Heart left ventricle (tissue), 16 donors: ENCODE data around the gene TTC8. TPM values are rescaled to one million over a fixed set of nuclear protein-coding genes. Genes with fewer than 3 reads are reported as not detected.

Experiments
- ATAC-seq, 4 donors: fragments of 200-7000 bp; cut with Tn5 transposase; one replicate each; pipeline ENCODE4 v1.9.1; 2020 to 2022; ENCODE audit warnings: moderate library complexity in 4 of 4, mild to moderate bottlenecking in 3 of 4, moderate number of reproducible peaks in 1 of 4
- DNase-seq, 5 donors: peaks; one replicate each; pipeline ENCODE4 v3.0.0-alpha.2; 2020
- H3K27ac ChIP-seq, 12 donors: fragments of 200-600 bp; sonication (generic) in 4 of 12; one replicate each; pipeline versions ENCODE4 v1.5.0 to v1.8.0; 2016 to 2022; ENCODE audit warnings: mild to moderate bottlenecking in 2 of 12
- H3K27me3 ChIP-seq, 9 donors: fragments of 200-600 bp; sonication (generic) in 2 of 9; one replicate each; pipeline versions ENCODE4 v1.5.1 to v1.8.0; 2016 to 2022; ENCODE audit warnings: mild to moderate bottlenecking in 3 of 9
- H3K36me3 ChIP-seq, 9 donors: fragments of 200-600 bp; sonication (generic) in 2 of 9; one replicate each; pipeline versions ENCODE4 v1.5.0 to v1.8.0; 2018 to 2022; ENCODE audit warnings: mild to moderate bottlenecking in 2 of 9
- H3K4me1 ChIP-seq, 12 donors: fragments of 200-600 bp; sonication (generic) in 4 of 12; one replicate each; pipeline versions ENCODE4 v1.5.0 to v1.8.0; 2016 to 2022; ENCODE audit warnings: mild to moderate bottlenecking in 3 of 12
- H3K4me3 ChIP-seq, 12 donors: fragments of 200-600 bp; sonication (generic) in 4 of 12; one replicate each; pipeline versions ENCODE4 v1.5.0 to v1.8.0; 2017 to 2022; ENCODE audit warnings: mild to moderate bottlenecking in 9 of 12, moderate library complexity in 4 of 12
- H3K9me3 ChIP-seq, 12 donors: fragments of 200-600 bp; sonication (generic) in 4 of 12; one replicate each; pipeline versions ENCODE4 v1.5.0 to v1.8.0; 2016 to 2022; ENCODE audit warnings: mild to moderate bottlenecking in 1 of 12
- CTCF ChIP-seq, 12 donors: fragments of 200-600 bp; sonication (generic) in 4 of 12; IDR thresholded peaks; one replicate each; pipeline versions ENCODE4 v1.5.0 to v1.8.0; 2018 to 2022; ENCODE audit warnings: antibody characterized with exemption in 12 of 12, mild to moderate bottlenecking in 5 of 12
- POLR2A ChIP-seq, 2 donors: fragments of 450-650 bp; IDR thresholded peaks; one replicate each; pipeline ENCODE4 v1.6.1; 2017; ENCODE audit warnings: antibody characterized with exemption in 2 of 2, mild to moderate bottlenecking in 2 of 2, moderate library complexity in 2 of 2
- WGBS, 4 donors: extraction: QIAGEN DNeasy Blood & Tissue Kit in 2 of 4; methylation state at CpG; one replicate each; pipeline versions ENCODE4 v1.1.5 to v1.1.7; 2013 to 2018; 5-methylcytosine and 5-hydroxymethylcytosine counted together
- intact Hi-C, 10 donors: fragments of 100-400 bp; cut with DNase I; formaldehyde crosslinking; loops; one replicate each; pipeline versions ENCODE4 v1.11.1 to v1.14.2; 2022
- polyA plus RNA-seq, 2 donors: library from polyadenylated mRNA; stranded (reverse); fragments of 200-250 nt; gene quantifications; one replicate each; pipeline ENCODE4 v1.2.3, GENCODE V29; 2013
- total RNA-seq, 9 donors: library from RNA; depleted of rRNA in 2 of 9; stranded (reverse); fragments of >200 nt in 2 of 9; fragmentation: NEBNext Ultra II Directional in 3 of 9; extraction: Animal tissue kit (Norgen Biotek cat#: 25700) in 3 of 9; gene quantifications; one replicate each; pipeline versions ENCODE4 v1.1.0 to v1.2.4, GENCODE V29; 2016 to 2023
- donor health status: ischemic (EF 13 %, LVEDD 7.1; RV severe dilation, severe dysfunction).
- donor health status: healthy with polysubstance abuse.
- donor health status: DM: no; HTN: yes; CAD: no.
- donor health status: DM: no; HTN: no; CAD: no.
- donor health status: ischemic (EF 25% LVEDD 6.9; RV normal size, moderate dysfunction).
- donor health status: ischemic (EF 25% LVEDD 5.7; RV mildly dilated, moderate dysfunction).
- donor health status: healthy.
- donor health status: DM: yes; HTN: yes; CAD: no.
- donor health status: ischemic (EF 35%, LVEDD 5.7; RV mildly dilated, moderate dysfunction).
- donor health status: nonischemic (EF 11% LVEDD 7.7; RV severe dilation, severe dysfunction).
- donor health status: DM: yes; HTN: yes; CAD: no.
- donor health status: PGD.
- donor health status: ischemic (EF 29% LVEDD 5.4; RV normal size, mild dysfunction).
- donor health status: nonischemic (EF 23%, LVEDD 6.1; RV moderate dilation, normal function).

The TTC8 gene
- total and polyA plus RNA-seq, 11 donors, result 4.5 to 18.3 (median 11.9) TPM

GRCh38 chr14:88802596-88802995, 21.9 kb upstream of the TTC8 start:
- intact Hi-C loops, result no loop called here
- Histone ChIP-seq H3K27me3 (peaks cover 0 to 6% (median 0%) of the 10 kb centered on the region in 9 donors), H3K36me3 (no peaks in the 10 kb centered on the region), H3K4me1 (no peaks in the 10 kb centered on the region), H3K4me3 (no peak overlapping the region), H3K9me3 (peaks cover 0 to 9% (median 0%) of the 10 kb centered on the region in 12 donors), H3K27ac (no peak overlapping the region)
- DNase-seq, result no peak
- WGBS, 4 donors, result 65 to 75% (median 72%) methylated on average over 6 of the region's 6 CpGs
- ATAC-seq, result no peak
- TF ChIP-seq CTCF (IDR thresholded peaks at IDR 0.05) (no peak), POLR2A (IDR thresholded peaks at IDR 0.05) (no peak)

GRCh38 chr14:88804035-88804434, 20.4 kb upstream of the TTC8 start:
- no peak for DNase-seq
- TF ChIP-seq CTCF (IDR thresholded peaks at IDR 0.05) (no peak), POLR2A (IDR thresholded peaks at IDR 0.05) (no peak)
- Histone ChIP-seq H3K4me1 (no peaks in the 10 kb centered on the region), H3K9me3 (peaks cover 0 to 19% (median 0%) of the 10 kb centered on the region in 12 donors), H3K36me3 (no peaks in the 10 kb centered on the region), H3K27me3 (peaks cover 0 to 6% (median 0%) of the 10 kb centered on the region in 9 donors), H3K4me3 (no peak overlapping the region), H3K27ac (no peak overlapping the region)
- intact Hi-C loops, result no loop called here
- no peak for ATAC-seq
- 34 to 53% (median 49%) methylated on average over 2 of the region's 2 CpGs for WGBS, 4 donors

- ATAC-seq, result no peak
- Histone ChIP-seq H3K9me3 (peaks cover 0 to 19% (median 0%) of the 10 kb centered on the region in 12 donors), H3K27ac (no peak overlapping the region), H3K4me1 (no peaks in the 10 kb centered on the region), H3K27me3 (peaks cover 0 to 6% (median 0%) of the 10 kb centered on the region in 9 donors), H3K36me3 (no peaks in the 10 kb centered on the region), H3K4me3 (no peak overlapping the region)
- TF ChIP-seq CTCF (IDR thresholded peaks at IDR 0.05) (no peak), POLR2A (IDR thresholded peaks at IDR 0.05) (no peak)
- intact Hi-C loops, result no loop called here
- no peak for DNase-seq
- WGBS, 4 donors, result 55 to 75% (median 70%) methylated on average over 1 of the region's 1 CpG
Measured at GRCh38 chr14:88804477-88804876, 20.0 kb upstream of the TTC8 start.

GRCh38 chr14:88808359-88808758, 16.1 kb upstream of the TTC8 start:
- no peak for TF ChIP-seq CTCF (IDR thresholded peaks at IDR 0.05)
- TF ChIP-seq POLR2A (IDR thresholded peaks at IDR 0.05), result no peak
- H3K36me3 ChIP-seq, result no peaks in the 10 kb centered on the region
- H3K27ac ChIP-seq, result no peak overlapping the region
- no peak for ATAC-seq
- DNase-seq, result no peak
- no peaks in the 10 kb centered on the region for H3K4me1 ChIP-seq
- H3K4me3 ChIP-seq, result no peak overlapping the region
- intact Hi-C loops, result no loop called here
- peaks cover 0 to 6% (median 0%) of the 10 kb centered on the region in 9 donors for H3K27me3 ChIP-seq
- peaks cover 0 to 21% (median 0%) of the 10 kb centered on the region in 12 donors for H3K9me3 ChIP-seq
